Left ventricle myocardium inferior (tissue), 1 donor: ENCODE measurements around the gene SOCS2. TPM values are rescaled to one million over a fixed set of nuclear protein-coding genes. Genes with fewer than 3 reads are reported as not detected.

Experiments used
- DNase-seq: peaks from one replicate; pipeline ENCODE4 v3.0.0-alpha.2; 2020
- H3K27ac ChIP-seq: fragments of 200-600 bp; replicated peaks from 2 replicates; pipeline ENCODE4 v1.8.0; 2021
- H3K27me3 ChIP-seq: fragments of 200-600 bp; 2 replicates; pipeline ENCODE4 v1.8.0; 2021; ENCODE audit warnings: low read depth
- H3K36me3 ChIP-seq: fragments of 200-600 bp; 2 replicates; pipeline ENCODE4 v1.8.0; 2021
- H3K4me1 ChIP-seq: fragments of 200-600 bp; 2 replicates; pipeline ENCODE4 v1.8.0; 2021
- H3K4me3 ChIP-seq: fragments of 200-600 bp; 2 replicates; pipeline ENCODE4 v1.8.0; 2021; ENCODE audit warnings: mild to moderate bottlenecking, moderate library complexity
- H3K9me3 ChIP-seq: fragments of 200-600 bp; replicated peaks from 2 replicates; pipeline ENCODE4 v1.8.0; 2021
- intact Hi-C: fragments of 100-400 bp; cut with micrococcal nuclease; formaldehyde crosslinking; loops from one replicate; pipeline ENCODE4 v1.11.0; 2022
- total RNA-seq: library from RNA; stranded (reverse); fragmentation: NEBNext Ultra II Directional; extraction: Animal tissue kit (Norgen Biotek cat#: 25700); gene quantifications from one replicate; pipeline ENCODE4 v1.2.1, GENCODE V29; 2021
- TF ChIP-seq, protein P1 (sequence below): fragments of 200-600 bp; IDR thresholded peaks from 2 replicates; pipeline ENCODE4 v1.8.0; 2021; ENCODE audit warnings: antibody characterized with exemption, mild to moderate bottlenecking, borderline replicate concordance
- donor health status: DM: no; HTN: yes; CAD: no; lungs with severe emphysema.

Gene SOCS2
- total RNA-seq, 1 donor from 2014 or later, result 16.6 TPM

DNA sequence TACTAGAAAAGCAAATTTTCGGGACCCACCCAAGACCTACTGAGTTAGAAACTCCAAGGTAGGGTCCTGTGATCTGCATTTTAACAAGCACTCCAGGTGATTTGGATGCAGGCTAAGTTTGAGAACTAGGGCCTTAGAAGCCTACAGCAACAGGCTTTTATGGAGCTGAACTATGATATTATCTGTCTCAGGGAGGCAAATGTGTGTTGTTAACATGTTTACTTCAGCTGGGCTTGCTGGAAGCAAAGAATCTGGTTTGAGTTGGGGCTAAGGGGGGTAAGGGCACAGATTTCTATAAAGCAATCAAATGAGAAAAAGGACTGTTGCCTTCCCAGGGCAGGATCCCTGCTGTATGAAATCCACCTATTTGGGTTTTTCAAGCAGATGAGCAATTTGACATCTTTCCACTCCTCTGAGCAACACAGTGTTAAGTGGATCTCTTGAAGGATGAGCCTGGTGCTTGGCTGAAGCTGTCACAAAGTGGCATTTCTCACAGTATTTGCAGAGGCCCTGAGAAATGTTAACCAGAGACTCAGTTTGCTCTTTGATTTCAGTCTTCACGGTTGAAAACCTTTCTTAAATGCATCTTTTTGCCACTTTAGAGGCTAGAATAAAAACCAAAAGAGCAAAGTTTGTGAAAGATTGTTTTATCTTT is 36.2 kb upstream of the SOCS2 start:
- Histone ChIP-seq H3K27me3 (no peaks in the 10 kb centered on the region), H3K9me3 (no peaks in the 10 kb centered on the region), H3K27ac (peak overlapping the region; percentile 70), H3K4me1 (peaks cover 19% of the 10 kb centered on the region), H3K36me3 (no peaks in the 10 kb centered on the region), H3K4me3 (peak overlapping the region; percentile 22)
- TF ChIP-seq, protein P1, sequence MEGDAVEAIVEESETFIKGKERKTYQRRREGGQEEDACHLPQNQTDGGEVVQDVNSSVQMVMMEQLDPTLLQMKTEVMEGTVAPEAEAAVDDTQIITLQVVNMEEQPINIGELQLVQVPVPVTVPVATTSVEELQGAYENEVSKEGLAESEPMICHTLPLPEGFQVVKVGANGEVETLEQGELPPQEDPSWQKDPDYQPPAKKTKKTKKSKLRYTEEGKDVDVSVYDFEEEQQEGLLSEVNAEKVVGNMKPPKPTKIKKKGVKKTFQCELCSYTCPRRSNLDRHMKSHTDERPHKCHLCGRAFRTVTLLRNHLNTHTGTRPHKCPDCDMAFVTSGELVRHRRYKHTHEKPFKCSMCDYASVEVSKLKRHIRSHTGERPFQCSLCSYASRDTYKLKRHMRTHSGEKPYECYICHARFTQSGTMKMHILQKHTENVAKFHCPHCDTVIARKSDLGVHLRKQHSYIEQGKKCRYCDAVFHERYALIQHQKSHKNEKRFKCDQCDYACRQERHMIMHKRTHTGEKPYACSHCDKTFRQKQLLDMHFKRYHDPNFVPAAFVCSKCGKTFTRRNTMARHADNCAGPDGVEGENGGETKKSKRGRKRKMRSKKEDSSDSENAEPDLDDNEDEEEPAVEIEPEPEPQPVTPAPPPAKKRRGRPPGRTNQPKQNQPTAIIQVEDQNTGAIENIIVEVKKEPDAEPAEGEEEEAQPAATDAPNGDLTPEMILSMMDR, result no peak
- intact Hi-C loops, result no loop called here
- DNase-seq, result no peak

DNA sequence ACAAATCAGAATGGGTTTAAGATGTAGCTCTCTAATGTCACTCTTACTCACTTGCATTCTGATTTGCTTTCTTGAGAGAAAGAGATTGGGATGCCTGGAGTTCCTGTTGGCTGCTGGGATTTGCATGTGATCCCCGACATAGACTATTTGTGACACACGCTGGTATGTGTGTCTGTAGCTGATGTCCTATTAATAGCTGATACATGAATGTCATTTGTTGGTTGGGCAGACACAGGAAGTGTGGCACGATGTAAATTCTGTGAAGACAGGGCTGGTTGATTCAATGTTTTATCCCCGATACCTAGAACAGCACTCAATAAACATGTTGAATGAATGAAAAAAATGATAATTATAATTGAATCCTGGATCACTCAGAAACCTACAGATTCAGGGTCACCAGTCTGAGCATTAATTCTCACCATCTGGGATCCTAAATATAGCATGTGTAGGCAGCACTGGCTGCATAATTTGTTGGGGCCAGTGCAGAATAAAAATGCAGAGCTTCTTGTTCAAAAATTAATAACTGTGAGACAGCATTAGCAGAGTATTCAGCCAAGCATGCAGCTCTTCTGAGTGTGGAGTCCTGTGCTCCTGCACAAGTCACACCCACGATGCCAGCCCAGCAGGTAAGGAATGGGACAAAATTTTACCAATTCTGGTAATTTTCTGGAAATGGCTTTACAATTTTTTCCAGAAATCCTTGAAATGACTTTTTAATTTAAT is 35.5 kb upstream of the SOCS2 start:
- TF ChIP-seq, protein P1, result no peak
- H3K4me3 ChIP-seq, result peak overlapping the region; percentile 22
- no peaks in the 10 kb centered on the region for H3K27me3 ChIP-seq
- H3K9me3 ChIP-seq, result no peaks in the 10 kb centered on the region
- no peaks in the 10 kb centered on the region for H3K36me3 ChIP-seq
- DNase-seq, result no peak
- intact Hi-C loops, result no loop called here
- H3K4me1 ChIP-seq, result peaks cover 19% of the 10 kb centered on the region
- peak overlapping the region; percentile 70 for H3K27ac ChIP-seq

DNA sequence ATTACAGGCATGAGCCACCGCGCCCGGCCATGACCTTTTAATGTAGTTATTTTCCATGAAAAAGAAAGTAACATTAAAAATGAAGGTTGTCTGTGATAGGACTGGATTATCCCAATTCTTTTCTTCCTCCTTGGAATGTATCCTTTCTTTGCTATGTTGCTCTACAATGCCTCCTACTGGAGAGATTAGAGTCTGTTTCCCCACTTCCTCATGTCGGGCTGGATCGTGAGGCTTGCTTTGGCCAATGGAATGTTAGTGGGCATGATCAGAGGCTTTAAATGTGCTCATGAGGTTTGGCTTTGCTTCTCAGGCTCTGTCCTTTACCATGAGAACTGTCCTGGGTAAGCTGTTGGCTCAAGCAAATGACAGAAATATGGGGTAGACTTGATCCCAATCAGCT is 34.7 kb upstream of the SOCS2 start:
- no peak for DNase-seq
- TF ChIP-seq, protein P1, result no peak
- H3K36me3 ChIP-seq, result no peaks in the 10 kb centered on the region
- no peaks in the 10 kb centered on the region for H3K27me3 ChIP-seq
- H3K27ac ChIP-seq, result no peak overlapping the region
- intact Hi-C loops, result no loop called here
- no peak overlapping the region for H3K4me3 ChIP-seq
- no peaks in the 10 kb centered on the region for H3K9me3 ChIP-seq
- peaks cover 19% of the 10 kb centered on the region for H3K4me1 ChIP-seq

DNA sequence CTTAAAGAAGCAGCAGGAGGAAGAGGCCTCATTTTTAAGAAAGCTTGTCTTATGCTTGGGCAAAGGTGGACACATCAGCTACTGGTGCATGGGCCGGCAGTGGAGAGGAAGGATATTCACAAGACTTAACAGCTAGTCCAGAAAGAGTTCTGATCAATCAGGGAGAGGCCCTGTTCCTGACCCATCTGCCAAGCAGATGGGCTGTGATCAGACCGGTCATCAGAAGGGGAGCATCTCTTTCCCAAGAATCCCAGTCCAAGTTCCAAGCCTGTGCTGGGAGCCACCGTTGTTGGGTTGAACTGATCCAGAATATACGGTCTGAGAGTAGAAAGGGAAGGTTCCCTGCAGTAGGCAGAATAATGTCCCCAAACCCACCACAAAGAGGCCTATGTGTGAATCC is 32.7 kb upstream of the SOCS2 start:
- H3K9me3 ChIP-seq, result no peaks in the 10 kb centered on the region
- TF ChIP-seq, protein P1, result no peak
- DNase-seq, result no peak
- peaks cover 15% of the 10 kb centered on the region for H3K36me3 ChIP-seq
- peak overlapping the region; percentile 17 for H3K27ac ChIP-seq
- peaks cover 19% of the 10 kb centered on the region for H3K4me1 ChIP-seq
- H3K27me3 ChIP-seq, result no peaks in the 10 kb centered on the region
- no peak overlapping the region for H3K4me3 ChIP-seq
- intact Hi-C loops, result no loop called here

DNA sequence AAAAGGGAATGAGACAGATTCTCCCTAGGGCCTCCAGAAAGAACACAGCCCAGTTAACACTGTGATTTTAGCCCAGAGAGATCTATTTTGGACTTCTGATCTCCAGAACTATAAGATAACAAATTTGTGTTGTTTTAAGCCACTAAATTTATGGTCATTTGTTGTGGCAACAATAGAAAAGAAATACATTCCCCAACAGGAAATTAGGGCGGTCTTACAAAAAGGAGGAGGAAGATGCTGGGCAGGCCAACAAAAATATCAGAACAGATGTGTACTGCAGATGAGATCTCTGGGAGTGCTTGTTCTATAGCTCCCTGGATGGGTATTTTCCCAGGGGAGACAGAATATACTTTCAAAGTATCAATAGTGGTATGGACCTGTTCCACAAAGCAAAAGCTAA is 32.0 kb upstream of the SOCS2 start:
- no peak overlapping the region for H3K27ac ChIP-seq
- no peaks in the 10 kb centered on the region for H3K27me3 ChIP-seq
- DNase-seq, result no peak
- intact Hi-C loops, result no loop called here
- H3K4me3 ChIP-seq, result no peak overlapping the region
- H3K36me3 ChIP-seq, result peaks cover 18% of the 10 kb centered on the region
- TF ChIP-seq, protein P1, result no peak
- no peaks in the 10 kb centered on the region for H3K9me3 ChIP-seq
- H3K4me1 ChIP-seq, result peaks cover 19% of the 10 kb centered on the region
